ENCODE measurements around the gene RAB25.
"Not testable (repeated sequence)": the region's sequence is repeated elsewhere in the genome, so short reads cannot be mapped to it uniquely, and the experiment has no call there.

Gene RAB25

GRCh38 chr1:156104065-156104810 is 43.3 kb downstream of the RAB25 start:
- peak; percentile 90 for DNase-seq

DNA sequence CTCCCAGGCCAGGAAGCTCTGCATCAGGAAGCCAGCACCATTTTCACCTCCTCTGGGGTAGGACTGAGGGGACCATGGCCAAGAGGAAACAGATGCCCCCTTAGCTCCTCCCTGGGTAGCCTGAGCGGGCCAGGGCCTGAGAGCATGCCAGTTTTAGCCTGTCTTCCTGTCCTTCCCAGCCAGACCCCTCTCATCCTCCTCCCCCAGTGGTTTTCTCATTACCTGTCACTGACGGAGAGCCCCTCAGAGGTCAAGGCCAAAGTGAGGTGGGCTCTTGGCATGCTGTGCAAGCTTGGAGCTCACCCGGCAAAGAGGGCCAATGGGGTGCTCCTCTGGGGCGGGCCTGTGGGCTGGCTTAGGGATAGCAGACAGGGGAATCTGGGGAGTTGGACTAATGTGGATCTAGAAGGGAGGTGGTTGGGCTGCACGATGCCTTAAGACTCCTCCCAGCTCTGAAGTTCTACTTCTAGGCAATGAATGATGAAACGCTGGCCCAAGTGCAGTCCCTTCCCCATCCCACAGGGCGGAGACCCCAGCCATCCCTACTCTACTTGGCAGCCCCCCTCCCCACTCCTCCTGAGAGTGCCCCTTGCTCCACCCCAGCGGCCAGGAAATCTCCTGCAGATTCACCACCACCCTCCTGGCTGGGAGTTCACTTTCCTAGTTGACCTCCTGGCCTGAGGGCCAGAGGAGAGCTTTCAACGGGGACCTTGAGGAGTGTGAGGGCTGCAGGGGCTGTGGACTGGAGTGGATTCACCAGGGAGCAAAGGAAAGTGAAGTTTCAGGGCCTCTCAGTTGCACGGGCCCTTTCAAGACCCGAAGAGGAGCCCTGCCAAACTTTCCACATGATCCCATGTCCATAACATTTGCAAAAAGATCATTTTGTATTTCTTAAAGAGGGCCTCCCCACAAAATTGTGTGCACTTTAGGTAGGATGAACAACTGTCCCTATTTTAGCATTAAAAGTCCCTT is 44.2 kb downstream of the RAB25 start:
- DNase-seq, result no peak

GRCh38 chr1:156106624-156107488 is 45.9 kb downstream of the RAB25 start:
- no peak for DNase-seq

GRCh38 chr1:156108057-156108456 is 47.1 kb downstream of the RAB25 start:
- DNase-seq, result no peak

DNA sequence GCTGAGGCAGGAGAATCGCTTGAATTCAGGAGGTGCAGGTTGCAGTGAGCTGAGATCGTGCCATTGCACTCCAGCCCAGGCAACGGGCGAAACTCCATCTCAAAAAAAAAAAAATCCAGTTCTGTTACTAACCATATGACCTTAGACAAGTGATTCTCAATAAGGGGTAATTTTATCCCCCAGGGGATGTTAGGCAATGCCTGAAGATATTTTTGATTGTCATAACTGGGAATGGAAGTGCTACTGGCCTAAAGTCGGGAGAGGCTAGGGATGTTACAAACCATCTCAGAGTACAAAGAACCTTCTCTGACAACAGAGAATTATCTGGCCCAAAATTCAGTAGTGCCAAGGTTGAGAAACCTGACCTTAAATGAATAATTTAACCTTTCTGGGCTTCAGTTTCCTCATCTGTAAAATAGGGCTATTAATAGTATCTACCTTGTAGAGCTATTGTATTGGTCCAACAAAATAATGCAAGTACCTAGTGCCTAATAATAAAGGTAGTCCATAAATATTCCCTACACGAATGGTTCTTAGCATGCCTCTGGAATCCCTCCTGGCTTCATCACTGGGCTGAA is 47.8 kb downstream of the RAB25 start:
- no peak for DNase-seq

- no peak for DNase-seq
These were observed 49.3 kb downstream of the RAB25 start for GRCh38 chr1:156110252-156110651.

- DNase-seq, result no peak
These were observed 50.5 kb downstream of the RAB25 start for GRCh38 chr1:156111355-156111962.

DNA sequence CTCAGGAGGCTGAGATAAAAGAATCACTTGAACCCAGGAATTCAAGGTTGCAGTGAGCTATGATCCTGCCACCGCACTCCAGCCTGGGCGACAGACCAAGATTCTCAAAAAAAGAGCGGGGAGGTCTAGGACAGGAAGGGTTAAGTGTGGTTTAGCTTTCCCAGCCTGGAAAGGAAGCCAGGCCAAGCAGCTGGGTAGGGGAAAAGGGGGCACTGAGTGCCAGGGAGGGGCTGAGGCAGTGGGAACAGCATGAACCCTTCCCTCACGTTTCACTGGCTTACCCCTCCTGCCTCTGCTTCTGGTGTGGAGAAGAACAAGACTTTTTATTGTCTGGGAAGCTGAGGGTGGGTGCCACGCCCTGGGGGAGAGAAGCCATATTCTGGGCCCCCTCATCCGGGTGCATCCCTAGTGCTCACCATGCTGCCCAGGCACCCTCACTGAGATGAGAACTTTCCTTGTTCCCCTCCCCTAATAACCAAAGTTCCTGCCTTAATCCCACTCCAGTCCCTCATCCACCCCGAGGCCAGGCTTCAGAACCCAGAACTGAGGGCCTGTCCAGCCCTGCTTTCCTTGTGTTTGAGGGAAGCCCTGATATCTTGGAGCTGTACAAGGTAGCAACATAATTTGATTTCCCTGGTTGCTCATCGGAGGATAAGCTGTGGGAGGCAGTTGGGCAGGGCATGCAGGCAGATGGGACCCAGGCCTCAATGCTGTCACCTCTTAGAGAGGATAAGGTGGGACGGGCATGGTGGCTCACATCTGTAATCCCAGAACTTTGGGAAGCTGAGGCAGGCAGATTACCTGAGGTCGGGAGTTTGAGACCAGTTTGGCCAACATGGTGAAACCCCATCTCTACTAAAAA is 51.5 kb downstream of the RAB25 start:
- DNase-seq, result no peak

DNA sequence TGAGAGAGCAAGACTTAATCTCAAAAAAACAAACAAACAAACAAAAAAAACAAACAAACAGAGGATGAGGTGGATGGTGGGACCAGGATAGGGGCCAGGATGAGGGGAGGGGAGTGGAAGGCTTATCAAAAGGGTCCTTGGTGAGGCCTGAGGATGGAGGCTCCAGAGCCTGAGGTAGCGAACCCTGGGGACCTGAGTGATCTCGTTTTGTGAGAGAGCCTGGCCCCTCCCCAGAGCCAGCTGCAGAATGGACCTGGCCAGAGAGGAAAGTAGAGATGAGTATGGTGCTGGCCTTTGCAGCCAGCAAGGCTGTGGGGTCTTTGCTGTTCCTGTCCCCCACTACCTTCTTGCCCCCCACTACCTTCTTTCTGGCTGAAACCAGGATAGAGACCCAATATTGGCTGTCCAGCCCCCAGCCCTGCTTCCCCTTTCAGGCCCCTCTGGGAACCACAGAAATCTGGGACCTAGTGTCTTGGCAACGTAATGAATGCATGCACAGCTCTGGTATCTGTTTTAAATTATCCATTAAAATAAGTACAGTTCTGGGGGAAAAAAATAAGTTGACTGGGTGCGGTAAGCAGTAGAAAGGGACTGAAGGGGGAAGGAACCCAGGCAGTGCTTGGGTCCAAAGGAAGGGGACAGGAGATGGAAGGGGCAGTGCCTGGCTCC is 52.5 kb downstream of the RAB25 start:
- no peak for DNase-seq

GRCh38 chr1:156114101-156114918 is 53.4 kb downstream of the RAB25 start, which contains the start of gene LMNA:
Gene LMNA (plus strand): TSS chr1:156114711. CDS start chr1:156114919, 208 bp downstream.
- DNase-seq, result peak; percentile 94

DNA sequence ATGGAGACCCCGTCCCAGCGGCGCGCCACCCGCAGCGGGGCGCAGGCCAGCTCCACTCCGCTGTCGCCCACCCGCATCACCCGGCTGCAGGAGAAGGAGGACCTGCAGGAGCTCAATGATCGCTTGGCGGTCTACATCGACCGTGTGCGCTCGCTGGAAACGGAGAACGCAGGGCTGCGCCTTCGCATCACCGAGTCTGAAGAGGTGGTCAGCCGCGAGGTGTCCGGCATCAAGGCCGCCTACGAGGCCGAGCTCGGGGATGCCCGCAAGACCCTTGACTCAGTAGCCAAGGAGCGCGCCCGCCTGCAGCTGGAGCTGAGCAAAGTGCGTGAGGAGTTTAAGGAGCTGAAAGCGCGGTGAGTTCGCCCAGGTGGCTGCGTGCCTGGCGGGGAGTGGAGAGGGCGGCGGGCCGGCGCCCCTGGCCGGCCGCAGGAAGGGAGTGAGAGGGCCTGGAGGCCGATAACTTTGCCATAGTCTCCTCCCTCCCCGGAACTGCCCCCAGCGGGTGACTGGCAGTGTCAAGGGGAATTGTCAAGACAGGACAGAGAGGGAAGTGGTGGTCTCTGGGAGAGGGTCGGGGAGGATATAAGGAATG is 54.1 kb downstream of the RAB25 start:
- DNase-seq, result no peak

DNA sequence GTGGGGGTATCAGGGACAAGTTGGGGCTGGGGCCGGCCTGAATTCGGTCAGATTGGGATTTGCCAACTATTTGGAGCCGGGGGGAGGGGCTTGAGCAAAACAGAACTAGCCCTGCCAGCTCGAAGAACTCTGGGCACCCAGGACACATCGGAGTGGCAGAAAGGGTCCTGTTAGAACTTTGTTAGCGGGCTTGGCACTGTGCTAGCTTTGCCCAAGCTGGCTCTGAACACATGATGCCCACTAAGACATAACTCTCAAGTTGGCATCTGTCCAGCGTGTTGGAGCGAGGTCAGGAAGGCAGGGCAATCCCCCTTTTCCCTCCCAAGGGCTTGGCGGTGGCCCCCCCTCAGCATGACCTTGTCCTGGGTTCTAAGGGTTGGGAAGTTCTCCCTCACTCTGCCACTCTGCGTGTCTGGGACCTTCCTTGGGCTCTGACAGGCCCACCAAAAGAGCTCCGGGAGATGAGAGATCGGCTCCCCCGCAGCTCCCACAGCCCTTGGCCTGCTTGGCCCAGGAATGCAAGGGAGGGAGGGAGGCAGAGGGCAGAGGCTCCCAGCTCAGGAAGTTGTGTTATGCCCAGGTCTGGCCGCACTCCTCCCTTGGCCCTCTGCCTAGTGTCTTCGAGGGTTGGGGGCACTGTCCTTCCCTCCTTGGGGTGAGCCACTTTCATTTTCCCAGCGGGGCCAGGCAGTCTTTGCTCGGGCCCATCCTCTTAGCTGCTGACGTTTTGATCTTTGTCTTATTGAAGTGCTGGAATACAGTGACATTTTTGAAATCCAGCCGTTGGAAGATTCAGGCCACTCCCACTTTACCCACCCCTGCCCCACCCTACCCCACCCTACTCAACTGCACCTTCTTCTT is 54.8 kb downstream of the RAB25 start:
- DNase-seq, result no peak

DNA sequence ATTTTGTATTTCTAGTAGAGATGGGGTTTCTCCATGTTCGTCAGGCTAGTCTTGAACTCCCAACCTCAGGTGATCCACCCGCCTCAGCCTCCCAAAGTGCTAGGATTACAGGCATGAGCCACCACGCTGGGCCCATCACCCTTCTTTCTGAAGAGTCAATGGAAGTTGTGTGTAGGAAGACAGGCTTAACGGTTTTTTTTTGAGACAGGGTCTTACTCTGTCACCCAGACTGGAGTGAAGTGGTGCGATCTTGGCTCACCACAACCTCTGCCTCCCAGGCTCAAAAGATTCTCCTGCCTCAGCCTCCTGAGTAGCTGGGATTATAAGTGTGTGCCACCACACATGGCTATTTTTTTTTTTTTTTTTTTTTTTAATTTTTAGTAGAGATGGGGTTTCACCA is 55.8 kb downstream of the RAB25 start:
- not testable (repeated sequence) for DNase-seq

- no peak for DNase-seq
These were observed 56.6 kb downstream of the RAB25 start for GRCh38 chr1:156117414-156118176.

DNA sequence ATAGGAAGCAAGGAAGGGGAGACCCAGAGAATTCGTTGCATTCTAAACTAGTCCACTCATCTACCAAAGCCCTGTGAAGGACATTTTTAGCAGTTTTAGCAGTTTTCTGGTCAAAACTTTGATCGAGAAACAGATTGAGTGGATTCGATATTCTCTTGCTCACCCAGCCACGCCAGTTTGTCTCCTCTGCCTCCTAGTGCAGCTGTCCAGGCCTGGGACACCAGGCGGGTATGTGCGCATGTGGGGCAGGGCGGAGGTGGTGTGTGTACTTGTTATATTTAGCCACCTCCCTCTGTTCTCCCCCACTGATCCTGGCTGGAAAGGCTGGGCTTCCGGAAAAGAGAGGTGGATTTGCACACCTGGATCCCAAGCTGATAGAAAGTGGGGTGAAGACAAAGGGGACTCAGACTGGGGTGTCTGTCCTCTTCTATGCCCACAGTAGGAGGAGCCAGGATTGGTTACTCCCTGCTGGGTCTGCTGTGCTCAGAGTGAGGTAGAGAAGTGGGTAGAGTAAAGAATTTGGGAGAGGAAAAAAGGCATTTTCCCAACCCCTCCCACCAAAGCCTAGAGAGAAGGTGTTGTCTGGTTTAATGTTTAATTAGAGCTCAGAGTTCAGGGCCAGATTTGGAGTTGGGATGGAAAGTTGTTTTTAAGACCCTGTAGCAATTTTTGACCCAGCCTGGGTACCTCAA is 57.4 kb downstream of the RAB25 start:
- DNase-seq, result no peak

GRCh38 chr1:156119503-156120209 is 58.7 kb downstream of the RAB25 start:
- DNase-seq, result peak; percentile 59
